Measurements from ENCODE around the gene NBR1.
"Not testable (repeated sequence)": the region's sequence is repeated elsewhere in the genome, so short reads cannot be mapped to it uniquely, and the experiment has no call there.

NBR1 gene

DNA sequence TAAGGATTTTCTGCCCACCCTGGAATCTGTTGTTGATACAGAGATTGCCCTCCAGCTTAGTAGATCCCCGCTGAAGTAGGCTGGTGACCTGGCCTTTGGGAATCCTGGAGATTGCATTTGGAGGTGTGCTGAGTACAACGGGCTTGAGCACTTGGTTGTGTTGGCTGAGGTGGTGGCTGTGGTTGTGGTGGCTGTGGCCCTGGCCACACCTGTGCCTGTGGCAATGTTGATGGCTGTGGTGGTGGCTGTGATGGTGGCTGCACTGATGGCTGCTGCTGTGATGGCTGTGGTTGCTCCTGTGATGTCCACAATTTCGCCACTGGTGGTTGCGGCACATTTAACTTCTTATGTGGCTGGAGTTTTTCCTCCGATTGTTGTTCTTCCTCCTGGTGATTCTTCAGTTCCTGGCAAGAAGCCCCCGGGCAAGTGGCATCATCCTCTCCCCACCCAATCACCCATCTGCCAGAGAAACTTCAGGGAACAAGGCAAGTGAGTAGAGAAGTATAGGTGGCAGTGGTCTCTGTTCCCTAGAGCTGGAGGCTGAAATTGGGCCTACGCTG is 53.2 kb downstream of the NBR1 start:
- Histone ChIP-seq H3K9me2 (replicated peaks; ENCODE audit: insufficient read depth, low read length) (no peaks in the 10 kb centered on the region), H3K79me2 (ENCODE audit: low read length) (no peaks in the 10 kb centered on the region), H2AFZ (ENCODE audit: low read length) (no peak overlapping the region), H3K9me3 (replicated peaks; ENCODE audit: insufficient read depth, low read length) (no peaks in the 10 kb centered on the region), H3F3A (ENCODE audit: insufficient read depth, low read length) (no peaks in the 10 kb centered on the region), H3K27me3 (replicated peaks; ENCODE audit: insufficient read depth, low read length) (no peaks in the 10 kb centered on the region), H4K20me1 (ENCODE audit: insufficient read depth, low read length) (no peaks in the 10 kb centered on the region), H3K4me3 (ENCODE audit: low read length) (no peak overlapping the region), H3K4me2 (ENCODE audit: low read depth, low read length) (no peak overlapping the region), H3K27ac (ENCODE audit: low read length) (no peak overlapping the region), H3K36me3 (replicated peaks; ENCODE audit: insufficient read depth, low read length) (no peaks in the 10 kb centered on the region), H3K9ac (ENCODE audit: low read length) (no peak overlapping the region), H3K4me1 (ENCODE audit: low read length) (no peaks in the 10 kb centered on the region)
- TF ChIP-seq EZH2phosphoT487 (IDR thresholded peaks at IDR 0.05; ENCODE audit: low read length) (no peak), EZH2 (optimal IDR thresholded peaks at IDR 0.05; ENCODE audit: low read depth, low read length) (no peak)
- TF ChIP-seq, protein P1, sequence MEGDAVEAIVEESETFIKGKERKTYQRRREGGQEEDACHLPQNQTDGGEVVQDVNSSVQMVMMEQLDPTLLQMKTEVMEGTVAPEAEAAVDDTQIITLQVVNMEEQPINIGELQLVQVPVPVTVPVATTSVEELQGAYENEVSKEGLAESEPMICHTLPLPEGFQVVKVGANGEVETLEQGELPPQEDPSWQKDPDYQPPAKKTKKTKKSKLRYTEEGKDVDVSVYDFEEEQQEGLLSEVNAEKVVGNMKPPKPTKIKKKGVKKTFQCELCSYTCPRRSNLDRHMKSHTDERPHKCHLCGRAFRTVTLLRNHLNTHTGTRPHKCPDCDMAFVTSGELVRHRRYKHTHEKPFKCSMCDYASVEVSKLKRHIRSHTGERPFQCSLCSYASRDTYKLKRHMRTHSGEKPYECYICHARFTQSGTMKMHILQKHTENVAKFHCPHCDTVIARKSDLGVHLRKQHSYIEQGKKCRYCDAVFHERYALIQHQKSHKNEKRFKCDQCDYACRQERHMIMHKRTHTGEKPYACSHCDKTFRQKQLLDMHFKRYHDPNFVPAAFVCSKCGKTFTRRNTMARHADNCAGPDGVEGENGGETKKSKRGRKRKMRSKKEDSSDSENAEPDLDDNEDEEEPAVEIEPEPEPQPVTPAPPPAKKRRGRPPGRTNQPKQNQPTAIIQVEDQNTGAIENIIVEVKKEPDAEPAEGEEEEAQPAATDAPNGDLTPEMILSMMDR (IDR thresholded peaks at IDR 0.05; ENCODE audit: low read length) = no peak
- DNase-seq = no peak

DNA sequence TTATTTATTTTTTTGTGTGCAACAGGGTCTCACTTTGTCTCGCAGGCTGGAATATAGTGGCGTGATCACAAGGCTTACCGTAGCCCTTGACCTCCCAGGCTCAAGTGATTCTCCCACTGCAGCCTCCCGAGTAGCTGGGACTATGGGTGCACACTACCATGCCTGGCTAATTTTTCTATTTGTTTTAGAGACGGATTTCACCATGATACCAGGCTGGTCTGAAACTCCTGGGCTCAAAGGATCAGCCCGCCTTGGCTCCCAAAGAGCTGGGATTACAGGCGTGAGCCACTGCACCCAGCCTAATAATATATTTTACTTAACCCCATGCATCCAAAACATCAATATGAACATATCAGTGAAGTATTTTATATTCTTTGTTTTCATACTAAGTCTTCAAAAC is 55.4 kb downstream of the NBR1 start:
- H2AFZ ChIP-seq (ENCODE audit: low read length) = no peak overlapping the region
- no peak overlapping the region for H3K9ac ChIP-seq (ENCODE audit: low read length)
- H3K4me1 ChIP-seq (ENCODE audit: low read length) = no peaks in the 10 kb centered on the region
- no peaks in the 10 kb centered on the region for H3K79me2 ChIP-seq (ENCODE audit: low read length)
- no peaks in the 10 kb centered on the region for H4K20me1 ChIP-seq (ENCODE audit: insufficient read depth, low read length)
- H3K9me3 ChIP-seq (replicated peaks; ENCODE audit: insufficient read depth, low read length) = no peaks in the 10 kb centered on the region
- no peaks in the 10 kb centered on the region for H3K27me3 ChIP-seq (replicated peaks; ENCODE audit: insufficient read depth, low read length)
- H3K4me3 ChIP-seq (ENCODE audit: low read length) = no peak overlapping the region
- H3K9me2 ChIP-seq (replicated peaks; ENCODE audit: insufficient read depth, low read length) = no peaks in the 10 kb centered on the region
- H3K36me3 ChIP-seq (replicated peaks; ENCODE audit: insufficient read depth, low read length) = no peaks in the 10 kb centered on the region
- H3F3A ChIP-seq (ENCODE audit: insufficient read depth, low read length) = no peaks in the 10 kb centered on the region
- H3K27ac ChIP-seq (ENCODE audit: low read length) = no peak overlapping the region
- no peak overlapping the region for H3K4me2 ChIP-seq (ENCODE audit: low read depth, low read length)
- TF ChIP-seq EZH2phosphoT487 (IDR thresholded peaks at IDR 0.05; ENCODE audit: low read length) = no peak
- no peak for DNase-seq

DNA sequence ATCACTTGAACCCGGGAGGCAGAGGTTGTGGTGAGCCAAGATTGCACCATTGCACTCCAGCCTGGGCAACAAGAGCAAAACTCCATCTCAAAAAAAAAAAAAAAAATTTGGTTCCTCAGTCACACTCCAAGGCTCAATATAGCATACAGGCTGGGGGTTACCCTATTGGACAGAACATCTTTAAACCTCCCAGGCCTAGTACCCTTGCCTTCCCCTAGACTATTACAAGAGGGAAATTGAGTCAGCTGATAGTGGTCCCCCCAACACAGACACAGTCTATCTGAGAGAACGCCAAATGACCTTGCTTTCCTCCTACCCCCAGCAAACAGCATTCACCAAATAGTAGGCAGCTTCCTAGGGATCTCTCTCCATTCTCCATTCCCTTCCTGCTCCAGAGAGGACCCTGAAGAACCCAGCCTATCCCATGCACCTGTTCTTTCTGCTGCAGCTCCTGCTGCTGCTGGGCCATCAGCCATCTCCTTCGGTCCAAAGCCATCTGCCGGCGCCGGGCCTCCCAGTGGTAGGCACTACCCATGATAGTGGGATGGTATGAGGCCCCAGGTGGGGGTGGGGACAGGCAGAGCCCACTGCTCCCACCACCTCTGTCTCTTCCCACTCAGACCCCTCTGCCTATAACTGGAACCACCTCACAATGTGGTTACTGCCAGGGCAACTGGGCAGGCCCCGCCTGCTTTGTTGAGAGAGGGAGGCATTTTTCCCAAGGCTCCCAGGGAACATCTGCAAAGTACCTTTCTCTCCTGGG is 57.2 kb downstream of the NBR1 start, which contains the start of gene CCDC200:
CCDC200 (minus strand) TSS at position 604 of the 763 bp plus-strand sequence; CDS start at position 535, 69 bp downstream.
- DNase-seq; H3K27me3 ChIP-seq (replicated peaks; ENCODE audit: insufficient read depth, low read length); H2AFZ ChIP-seq (ENCODE audit: low read length); H3F3A ChIP-seq (ENCODE audit: insufficient read depth, low read length); H3K36me3 ChIP-seq (replicated peaks; ENCODE audit: insufficient read depth, low read length); H3K79me2 ChIP-seq (ENCODE audit: low read length); H3K4me2 ChIP-seq (ENCODE audit: low read depth, low read length); H3K4me1 ChIP-seq (ENCODE audit: low read length); H3K9me3 ChIP-seq (replicated peaks; ENCODE audit: insufficient read depth, low read length); H3K9ac ChIP-seq (ENCODE audit: low read length); H3K4me3 ChIP-seq (ENCODE audit: low read length); H3K27ac ChIP-seq (ENCODE audit: low read length); H3K9me2 ChIP-seq (replicated peaks; ENCODE audit: insufficient read depth, low read length); H4K20me1 ChIP-seq (ENCODE audit: insufficient read depth, low read length): not testable (repeated sequence)

DNA sequence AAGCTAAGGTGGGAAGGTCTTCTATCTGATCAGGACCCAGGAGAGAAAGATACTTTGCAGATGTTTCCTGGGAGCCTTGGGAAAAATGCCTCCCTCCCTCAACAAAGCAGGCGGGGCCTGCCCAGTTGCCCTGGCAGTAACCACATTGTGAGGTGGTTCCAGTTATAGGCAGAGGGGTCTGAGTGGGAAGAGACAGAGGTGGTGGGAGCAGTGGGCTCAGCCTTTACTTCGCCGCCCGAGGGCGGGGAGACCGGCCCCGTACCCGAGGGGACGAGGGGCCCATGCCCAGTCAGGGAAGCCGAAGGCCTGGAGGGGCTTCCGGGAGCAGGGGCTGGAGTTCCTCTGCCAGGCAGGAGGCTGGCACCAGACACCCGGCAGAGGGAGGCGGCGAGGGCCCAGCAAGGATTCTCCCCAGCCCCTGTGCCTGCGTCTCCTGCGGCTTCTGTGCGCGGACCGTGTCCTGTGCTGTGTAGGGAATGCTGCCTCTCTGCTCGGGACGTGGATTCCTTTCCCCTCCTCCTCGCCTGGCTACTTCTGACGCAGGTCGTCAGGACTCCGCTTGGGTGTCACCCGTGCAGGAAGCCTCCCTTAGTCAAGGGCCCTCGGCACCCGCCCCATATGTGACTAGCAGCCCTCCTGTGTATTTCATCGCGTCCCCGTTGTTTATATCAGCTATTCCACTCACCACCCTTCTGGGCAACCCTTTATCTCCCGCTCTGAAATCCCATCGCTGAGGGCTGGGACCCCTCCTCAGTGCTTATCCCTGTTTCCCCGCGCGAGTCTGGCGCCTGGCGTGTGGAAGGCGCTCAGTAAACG is 60.4 kb downstream of the NBR1 start:
- H3K27ac ChIP-seq (ENCODE audit: low read length); H3K9ac ChIP-seq (ENCODE audit: low read length); H3K9me2 ChIP-seq (replicated peaks; ENCODE audit: insufficient read depth, low read length); H3F3A ChIP-seq (ENCODE audit: insufficient read depth, low read length); H3K79me2 ChIP-seq (ENCODE audit: low read length); H3K4me3 ChIP-seq (ENCODE audit: low read length); H3K4me2 ChIP-seq (ENCODE audit: low read depth, low read length); H3K9me3 ChIP-seq (replicated peaks; ENCODE audit: insufficient read depth, low read length); DNase-seq; H3K36me3 ChIP-seq (replicated peaks; ENCODE audit: insufficient read depth, low read length); H3K4me1 ChIP-seq (ENCODE audit: low read length); H4K20me1 ChIP-seq (ENCODE audit: insufficient read depth, low read length); H2AFZ ChIP-seq (ENCODE audit: low read length); H3K27me3 ChIP-seq (replicated peaks; ENCODE audit: insufficient read depth, low read length): not testable (repeated sequence)

DNA sequence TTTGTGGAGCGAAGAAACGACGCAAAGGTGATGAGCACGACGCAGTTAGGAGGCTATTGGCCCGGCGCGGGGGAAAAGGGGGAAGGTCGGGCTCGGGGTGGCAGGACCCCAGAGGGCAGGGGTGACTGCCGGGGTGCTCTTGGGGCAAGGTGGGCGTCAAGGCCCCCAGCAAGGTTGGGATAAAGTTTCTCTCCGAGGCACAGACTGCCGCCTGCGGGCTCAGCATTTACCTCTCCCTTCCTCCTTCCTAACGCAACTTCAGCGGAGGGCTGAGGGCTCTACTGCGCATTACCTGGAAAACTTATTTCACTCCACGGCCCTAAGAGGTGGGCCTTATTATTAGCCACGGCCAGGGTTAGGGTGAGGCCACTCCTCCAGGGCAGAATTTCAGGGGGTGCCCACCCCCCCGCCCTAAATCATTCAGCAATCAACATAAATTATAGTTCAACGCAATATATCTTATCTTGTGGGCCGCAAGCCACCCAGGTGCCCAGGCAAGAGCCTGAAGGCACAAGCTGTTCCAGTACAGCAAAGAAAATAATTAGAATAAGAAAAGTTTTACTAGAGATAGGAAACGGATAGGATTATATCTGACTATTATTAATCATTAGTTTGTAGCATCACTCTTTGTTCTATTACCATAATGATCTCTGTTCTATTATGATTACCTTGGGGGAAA is 61.1 kb downstream of the NBR1 start:
- not testable (repeated sequence) for H3K27me3 ChIP-seq (replicated peaks; ENCODE audit: insufficient read depth, low read length); H3K9me3 ChIP-seq (replicated peaks; ENCODE audit: insufficient read depth, low read length); H3K4me3 ChIP-seq (ENCODE audit: low read length); H3K27ac ChIP-seq (ENCODE audit: low read length); H3K36me3 ChIP-seq (replicated peaks; ENCODE audit: insufficient read depth, low read length); H2AFZ ChIP-seq (ENCODE audit: low read length); H3K4me1 ChIP-seq (ENCODE audit: low read length); H3K79me2 ChIP-seq (ENCODE audit: low read length); H3K9ac ChIP-seq (ENCODE audit: low read length); DNase-seq; H4K20me1 ChIP-seq (ENCODE audit: insufficient read depth, low read length); H3F3A ChIP-seq (ENCODE audit: insufficient read depth, low read length); H3K9me2 ChIP-seq (replicated peaks; ENCODE audit: insufficient read depth, low read length); H3K4me2 ChIP-seq (ENCODE audit: low read depth, low read length)

DNA sequence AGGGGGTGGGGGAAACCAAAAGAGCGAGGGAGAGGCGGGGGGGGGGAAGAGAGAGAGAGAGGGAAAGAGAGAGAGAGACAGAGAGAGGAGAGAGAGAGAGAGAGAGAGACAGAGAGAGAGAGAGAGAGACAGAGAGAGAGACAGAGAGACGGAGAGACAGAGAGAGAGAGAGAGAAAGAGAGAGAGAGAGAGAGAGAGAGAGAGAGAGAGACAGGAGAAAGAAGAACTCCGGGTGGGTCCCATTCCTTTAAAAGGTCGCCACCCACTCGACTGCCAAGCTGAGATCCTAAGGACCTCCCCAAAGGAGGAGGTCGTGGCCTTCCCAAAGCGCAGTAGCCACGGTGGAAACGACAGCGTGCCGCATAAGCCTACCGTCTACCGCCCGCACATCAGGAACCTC is 62.2 kb downstream of the NBR1 start:
- H3K27me3 ChIP-seq (replicated peaks; ENCODE audit: insufficient read depth, low read length); H3K9me2 ChIP-seq (replicated peaks; ENCODE audit: insufficient read depth, low read length); DNase-seq; H3K4me1 ChIP-seq (ENCODE audit: low read length); H2AFZ ChIP-seq (ENCODE audit: low read length); H3K27ac ChIP-seq (ENCODE audit: low read length); H3K79me2 ChIP-seq (ENCODE audit: low read length); H3K9ac ChIP-seq (ENCODE audit: low read length); H3K4me2 ChIP-seq (ENCODE audit: low read depth, low read length); H3K36me3 ChIP-seq (replicated peaks; ENCODE audit: insufficient read depth, low read length); H3F3A ChIP-seq (ENCODE audit: insufficient read depth, low read length); H3K9me3 ChIP-seq (replicated peaks; ENCODE audit: insufficient read depth, low read length); H4K20me1 ChIP-seq (ENCODE audit: insufficient read depth, low read length); H3K4me3 ChIP-seq (ENCODE audit: low read length): not testable (repeated sequence)

Data from MM.1S (cell line).